Adrenal gland (tissue), 5 donors: Measurements from ENCODE around the gene METAP1.

ENCODE experiments used
- CTCF ChIP-seq, 6 experiments: fragments of 450-650 bp in 4 of 6; fragments of 200-600 bp in 2 of 6; sonication (generic) in 1 of 6; IDR thresholded peaks; 1 replicate in 5 of 6; 2 replicates in 1 of 6; pipeline versions ENCODE4 v1.5.1 to v1.8.0; 2016 to 2021; ENCODE audit warnings: antibody characterized with exemption in 6 of 6, mild to moderate bottlenecking in 2 of 6, moderate library complexity in 1 of 6
- POLR2A ChIP-seq, 2 donors: fragments of 450-650 bp; IDR thresholded peaks; one replicate each; pipeline ENCODE4 v1.6.1; 2017; ENCODE audit warnings: antibody characterized with exemption in 2 of 2, mild to moderate bottlenecking in 2 of 2, moderate library complexity in 1 of 2
- donor health status: DM: no; HTN: no; CAD: no.

GRCh38 chr4:98959411-98959810 is 36.1 kb upstream of the METAP1 start:
- TF ChIP-seq POLR2A (IDR thresholded peaks at IDR 0.05), result no peak
- no peak for TF ChIP-seq CTCF (IDR thresholded peaks at IDR 0.05)
